Measurements from ENCODE around the gene ZNF335. TPM values are rescaled to one million over a fixed set of nuclear protein-coding genes. Genes with fewer than 3 reads are reported as not detected.

ZNF335 gene
- total and polyA plus RNA-seq, 2 of the 13 experiments (the other 11 are each of a cell fraction or from before 2014, with no cell fraction given): 9.7 to 13.7 TPM

GRCh38 chr20:45925821-45926506, 46.0 kb downstream of the ZNF335 start (continued):
- no peak for TF ChIP-seq SRY (CRISPR knock-in tag; IDR thresholded peaks at IDR 0.05)
- TF ChIP-seq ZNF138 (CRISPR knock-in tag; IDR thresholded peaks at IDR 0.05; ENCODE audit: low read depth): 0 out of 2 replicates have a peak, but pooled peaks have one; percentile 56
- TF ChIP-seq ZBTB21 (CRISPR knock-in tag; IDR thresholded peaks at IDR 0.05): no peak
- TF ChIP-seq ZNF282 (IDR thresholded peaks at IDR 0.05; ENCODE audit: partially characterized antibody): no peak
- no peak for TF ChIP-seq ATF4 (CRISPR knock-in tag; IDR thresholded peaks at IDR 0.05)
- peak; percentile 84 for TF ChIP-seq ZNF652 (CRISPR knock-in tag; IDR thresholded peaks at IDR 0.05; ENCODE audit: borderline replicate concordance, low read depth)
- TF ChIP-seq HNF1B (CRISPR knock-in tag; IDR thresholded peaks at IDR 0.05): peak; percentile 76; the same call in 1 of the 2 replicates
- TF ChIP-seq ZFP82 (CRISPR knock-in tag; IDR thresholded peaks at IDR 0.05; ENCODE audit: borderline replicate concordance): no peak
- TF ChIP-seq FOSL1 (CRISPR knock-in tag; IDR thresholded peaks at IDR 0.05; ENCODE audit: borderline replicate concordance): no peak
- no peak for TF ChIP-seq FIP1L1 (IDR thresholded peaks at IDR 0.05; ENCODE audit: borderline replicate concordance, insufficient read depth, low read depth, low read length)
- TF ChIP-seq PRMT3 (CRISPR knock-in tag; IDR thresholded peaks at IDR 0.05; ENCODE audit: borderline replicate concordance, low read depth): no peak
- no peak for TF ChIP-seq SMARCC2 (IDR thresholded peaks at IDR 0.05)
- no peak for TF ChIP-seq SOX13 (IDR thresholded peaks at IDR 0.05)
- TF ChIP-seq SOX13 (CRISPR knock-in tag; conservative IDR thresholded peaks at IDR 0.05 in 1 of 2, IDR thresholded peaks at IDR 0.05 in 1 of 2): peak in 1 of 2 experiments; percentile 24; a peak in 2 of 4 replicates
- TF ChIP-seq ZFP1 (CRISPR knock-in tag; IDR thresholded peaks at IDR 0.05): no peak
- TF ChIP-seq GFI1 (CRISPR knock-in tag; IDR thresholded peaks at IDR 0.05; ENCODE audit: borderline replicate concordance): peak; percentile 17; the same call in 1 of the 2 replicates
- TF ChIP-seq CBFB (CRISPR knock-in tag; IDR thresholded peaks at IDR 0.05): 0 out of 2 replicates have a peak, but pooled peaks have one; percentile 34
- TF ChIP-seq NFYB (CRISPR knock-in tag; IDR thresholded peaks at IDR 0.05): no peak
- no peak for TF ChIP-seq DMAP1 (CRISPR knock-in tag; IDR thresholded peaks at IDR 0.05)
- TF ChIP-seq RXRB (CRISPR knock-in tag; IDR thresholded peaks at IDR 0.05; ENCODE audit: borderline replicate concordance): no peak
- TF ChIP-seq SOX5 (CRISPR knock-in tag; IDR thresholded peaks at IDR 0.05; ENCODE audit: borderline replicate concordance): peak; percentile 53; the same call in 1 of the 2 replicates
- peak; percentile 46; the same call in 1 of the 2 replicates for TF ChIP-seq ZNF574 (CRISPR knock-in tag; IDR thresholded peaks at IDR 0.05)
- TF ChIP-seq MZF1 (CRISPR knock-in tag; IDR thresholded peaks at IDR 0.05; ENCODE audit: borderline replicate concordance): no peak
- TF ChIP-seq ZNF691 (CRISPR knock-in tag; IDR thresholded peaks at IDR 0.05; ENCODE audit: borderline replicate concordance, low read depth): no peak

All from HepG2 (cell line).